ENCODE data around the gene ATM. TPM values are rescaled to one million over a fixed set of nuclear protein-coding genes. Genes with fewer than 3 reads are reported as not detected.

The ATM gene
- total and polyA plus RNA-seq, 10 of the 15 experiments (the other 5 are each of a cell fraction or from before 2014, with no cell fraction given) = 10.0 to 91.5 (median 40.2) TPM

- TF ChIP-seq NRF1 (conservative IDR thresholded peaks at IDR 0.05; ENCODE audit: low read depth, low read length) = no peak
- no peak for TF ChIP-seq BMI1 (IDR thresholded peaks at IDR 0.05; ENCODE audit: borderline replicate concordance)
Measured at GRCh38 chr11:108302121-108302785, 79.4 kb downstream of the ATM start (continued).

- H3K4me1 ChIP-seq (ENCODE audit: control insufficient read depth, insufficient read depth, low read length) = no peaks in the 10 kb centered on the region
- 100% methylated on average over 3 of the region's 3 CpGs for WGBS (ENCODE audit: insufficient coverage, insufficient replicate concordance, low lambda C conversion rate, missing lambda C conversion rate)
- no peak overlapping the region for H3K9ac ChIP-seq (ENCODE audit: control insufficient read depth, insufficient read depth, low read length)
- no peak overlapping the region for H3K4me2 ChIP-seq (ENCODE audit: control insufficient read depth, insufficient read depth)
- TF ChIP-seq MEF2A (IDR thresholded peaks at IDR 0.05; ENCODE audit: insufficient read depth, low read depth, low read length) (no peak), MYB (IDR thresholded peaks at IDR 0.05; ENCODE audit: borderline replicate concordance, low read depth, low read length) (no peak), ZBTB11 (CRISPR knock-in tag; IDR thresholded peaks at IDR 0.05) (no peak), E2F4 (IDR thresholded peaks at IDR 0.05; ENCODE audit: low read depth, low read length) (no peak), NR2C1 (IDR thresholded peaks at IDR 0.05) (no peak), YY1 (IDR thresholded peaks at IDR 0.05; ENCODE audit: low read depth, low read length) (no peak)
- peaks cover 0 to 14% of the 10 kb centered on the region in 2 experiments; a peak in 1 of 4 replicates for H3K36me3 ChIP-seq (ENCODE audit: control insufficient read depth in 2 of 2, insufficient read depth in 2 of 2, low read length in 1 of 2)
- H3K4me3 ChIP-seq = no peak overlapping the region
- H3K27me3 ChIP-seq (replicated peaks in 1 of 2; ENCODE audit: control insufficient read depth in 2 of 2, insufficient read depth in 2 of 2, low read length in 1 of 2) = no peaks in the 10 kb centered on the region
- BruUV-seq (replicated peaks) = TSS peak; percentile 13
- H2AFZ ChIP-seq (ENCODE audit: control insufficient read depth, low read depth, low read length) = no peak overlapping the region
- FAIRE-seq = no peak
- ChIA-PET POLR2A (no interaction called here), RAD21 (ENCODE audit: unreplicated experiment) (no interaction called here), CTCF (no interaction called here), SMC1A (ENCODE audit: uncharacterized antibody, unreplicated experiment) (no interaction called here)
- H3K79me2 ChIP-seq (ENCODE audit: control insufficient read depth, insufficient read depth, low read length) = no peaks in the 10 kb centered on the region
- no peaks in the 10 kb centered on the region for H4K20me1 ChIP-seq (ENCODE audit: control insufficient read depth, insufficient read depth)
- ATAC-seq = no peak
- intact Hi-C loops (cut with micrococcal nuclease; ENCODE audit: unreplicated experiment) = no loop called here
- DNase-seq (ENCODE audit: low read depth, low spot score) = no peak
- no peak overlapping the region for H3K27ac ChIP-seq (ENCODE audit: control insufficient read depth, insufficient read depth)
- H3K9me3 ChIP-seq (replicated peaks; ENCODE audit: control insufficient read depth, insufficient read depth, low read length) = no peaks in the 10 kb centered on the region
- in situ Hi-C loops (cut with MboI) = no loop called here
Measured at GRCh38 chr11:108307751-108308150, 84.9 kb downstream of the ATM start.

Measured in GM12878 (cell line).